Measurements from ENCODE around the gene SAMD3.
"Not testable (repeated sequence)": the region's sequence is repeated elsewhere in the genome, so short reads cannot be mapped to it uniquely, and the experiment has no call there.

SAMD3 gene, protein sequence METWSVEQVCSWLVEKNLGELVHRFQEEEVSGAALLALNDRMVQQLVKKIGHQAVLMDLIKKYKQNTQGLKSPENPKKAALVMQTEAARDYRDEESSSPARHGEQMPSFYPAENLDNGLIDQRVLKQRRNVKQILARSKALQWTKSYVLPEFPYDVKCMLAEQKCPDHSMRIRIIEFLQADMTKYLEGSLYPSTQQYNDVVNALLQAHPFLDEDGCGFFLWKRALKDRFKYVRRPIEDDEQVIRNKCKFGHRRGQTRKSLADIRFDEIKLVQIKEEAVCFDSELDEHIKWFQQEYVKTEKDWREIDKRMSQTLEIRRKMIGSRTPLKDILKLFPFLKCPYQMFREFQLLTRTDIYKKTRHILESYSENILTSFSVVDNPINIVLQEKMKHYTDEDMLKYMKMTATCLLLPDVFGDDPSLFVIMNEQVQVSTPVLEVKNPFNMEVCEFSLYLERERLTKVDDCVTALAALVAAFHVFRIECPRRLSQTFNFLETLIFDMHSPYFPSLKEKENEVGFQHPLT

DNA sequence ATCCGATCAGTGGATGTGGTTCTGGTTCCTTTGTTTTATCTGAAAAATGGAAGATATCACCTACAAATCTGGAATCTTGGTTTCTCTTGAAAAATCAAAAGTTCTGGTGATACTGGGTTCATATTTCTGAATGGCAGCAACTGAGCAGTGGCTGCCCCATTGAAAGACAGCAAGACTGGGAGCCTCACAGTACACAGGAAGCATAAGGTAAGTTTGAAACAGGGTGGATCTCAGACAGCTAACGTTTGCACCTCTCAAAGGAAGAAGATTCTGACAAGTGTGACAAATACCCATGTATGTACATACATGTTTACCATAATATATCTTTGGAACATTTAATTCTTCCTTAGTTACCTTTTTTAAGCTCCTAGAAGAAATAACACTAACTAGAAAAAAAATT is at the start of gene SAMD3:
Gene SAMD3, minus strand, starts transcription at position 177 of the 400 bp plus-strand sequence. CDS start 7,678 bp downstream, outside the sequence.
- DNase-seq: no peak

DNA sequence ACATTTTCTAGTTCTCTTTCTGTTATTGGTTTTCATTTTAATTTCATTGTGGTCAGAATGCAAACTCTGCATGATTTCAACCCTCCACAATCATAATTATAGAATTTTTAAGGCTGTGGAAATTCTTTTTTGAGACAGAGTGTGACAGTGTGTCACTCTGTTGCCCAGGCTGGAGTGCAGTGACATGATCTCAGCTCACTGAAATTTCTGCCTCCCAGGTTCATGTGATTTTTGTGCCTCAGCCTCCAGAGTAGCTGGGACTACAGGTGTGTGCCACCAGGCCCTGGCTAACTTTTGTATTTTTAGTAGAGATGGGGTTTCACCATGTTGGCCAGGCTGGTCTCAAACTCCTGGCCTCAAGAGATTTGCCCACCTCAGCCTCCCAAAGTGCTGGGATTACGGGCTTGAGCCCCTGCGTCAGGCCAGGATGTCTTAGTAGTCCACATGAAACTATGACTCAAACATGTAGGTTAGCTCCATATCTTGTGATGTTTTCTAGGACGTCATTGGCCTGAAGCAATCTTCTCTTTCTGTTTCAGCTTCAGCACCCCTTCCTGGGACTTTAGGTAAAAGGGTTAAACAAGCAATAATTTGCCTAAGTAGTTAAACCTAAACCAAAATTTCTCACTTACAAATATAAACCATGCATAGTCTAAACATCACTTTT is 47.4 kb upstream of the SAMD3 start:
- DNase-seq: no peak

DNA sequence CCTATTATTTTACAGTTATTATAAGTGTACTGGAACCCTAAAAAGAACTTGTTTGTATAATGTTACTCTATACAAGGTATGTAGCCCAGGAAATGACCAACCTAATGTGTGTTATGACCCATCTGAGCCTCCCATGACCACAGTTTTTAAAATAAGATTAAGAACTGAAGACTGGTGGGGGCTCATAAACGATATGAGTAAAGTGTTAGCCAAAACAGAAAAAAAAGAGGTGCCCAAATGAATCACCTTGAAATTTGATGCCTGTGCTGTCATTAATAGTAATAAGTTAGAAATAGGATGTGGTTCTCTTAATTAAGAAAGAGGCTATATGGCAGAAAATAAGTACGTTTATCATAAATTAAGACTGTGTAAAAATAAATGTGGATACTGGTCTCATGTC is 42.8 kb upstream of the SAMD3 start:
- not testable (repeated sequence) for DNase-seq

DNA sequence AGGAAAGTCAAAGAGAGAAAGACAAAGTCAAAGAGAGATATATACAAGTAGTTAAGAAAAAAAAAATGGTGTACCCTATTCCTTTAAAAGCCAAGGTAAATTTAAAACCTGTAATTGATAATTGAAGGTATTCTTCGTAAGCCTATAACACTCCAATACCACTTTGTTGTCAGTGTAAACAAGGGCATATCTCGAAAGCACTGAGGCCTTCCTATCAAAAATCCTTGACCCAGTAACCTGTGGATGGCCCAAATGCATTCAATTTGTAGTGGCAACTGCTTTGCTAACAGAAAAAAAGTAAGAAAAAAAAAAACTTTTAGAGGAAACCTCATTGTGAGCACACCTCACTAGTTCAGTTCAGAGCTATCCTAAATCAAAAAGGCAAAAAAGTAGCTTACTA is 39.3 kb upstream of the SAMD3 start:
- DNase-seq: no peak

DNA sequence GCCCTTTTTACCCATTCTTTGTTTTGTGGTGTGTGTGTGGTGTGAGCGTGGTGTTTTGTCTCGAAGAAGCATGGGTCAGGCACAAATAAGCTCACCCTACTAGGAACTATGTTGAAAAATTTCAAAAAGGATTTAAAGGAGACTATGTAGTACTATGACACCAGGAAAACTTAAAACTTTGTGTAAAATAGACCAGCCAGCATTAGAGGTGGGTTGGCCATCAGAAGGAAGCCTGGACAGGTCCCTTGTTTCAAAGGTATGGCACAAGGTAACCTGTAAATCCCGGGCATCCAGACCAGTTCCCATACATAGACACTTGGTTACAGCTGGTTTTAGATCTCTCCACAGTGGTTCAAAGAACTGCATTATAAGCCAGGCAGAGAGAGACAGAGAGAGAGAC is 38.8 kb upstream of the SAMD3 start:
- DNase-seq: not testable (repeated sequence)

DNA sequence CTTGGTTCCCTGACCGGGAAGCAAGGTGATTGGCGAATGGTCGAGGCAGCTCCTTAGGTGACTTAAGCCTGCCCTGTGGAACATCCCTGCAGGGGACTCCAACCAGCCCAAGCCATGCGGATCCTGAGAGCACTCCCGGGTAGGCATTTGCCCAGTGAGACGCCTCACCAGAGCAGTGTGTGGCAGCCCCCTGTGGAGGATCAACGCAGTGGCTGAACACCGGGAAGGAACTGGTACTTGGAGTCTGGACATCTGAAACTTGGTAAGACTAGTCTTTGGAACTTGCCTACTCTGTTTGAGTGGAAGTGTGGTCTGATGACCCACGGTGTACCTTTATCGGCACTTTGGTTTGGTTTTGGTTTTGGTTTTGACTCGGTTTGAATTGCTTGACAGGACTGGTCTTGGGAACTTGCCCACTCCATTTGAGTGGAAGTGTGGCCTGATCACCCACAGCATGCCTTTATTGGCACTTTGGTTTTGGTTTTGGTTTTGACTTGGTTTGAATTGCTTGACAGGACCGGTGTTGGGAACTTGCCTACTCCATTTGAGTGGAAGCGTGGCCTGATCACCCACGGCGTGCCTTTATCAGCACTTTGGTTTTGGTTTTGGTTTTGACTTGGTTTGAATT is 38.0 kb upstream of the SAMD3 start:
- DNase-seq: not testable (repeated sequence)

GRCh38 chr6:130260050-130260462 is 37.3 kb upstream of the SAMD3 start:
- DNase-seq: not testable (repeated sequence)

DNA sequence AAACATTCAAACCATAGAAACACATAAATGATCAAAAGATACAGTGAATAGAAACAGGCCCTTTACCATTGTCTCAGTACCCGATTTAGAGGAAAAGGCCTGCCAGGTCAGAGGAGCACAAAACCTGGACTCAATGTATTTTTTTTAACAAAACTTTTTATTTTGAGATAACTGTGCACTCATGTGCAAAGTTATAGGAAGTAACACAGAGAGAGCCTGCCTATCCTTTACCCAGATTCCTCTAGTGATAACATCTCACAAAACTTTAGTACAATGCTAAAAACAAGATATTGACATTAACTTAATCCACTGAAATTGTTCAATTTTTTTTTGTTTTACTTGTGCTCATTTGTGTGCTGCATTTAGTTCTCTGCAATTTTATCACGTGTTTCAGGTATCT is 36.8 kb upstream of the SAMD3 start:
- DNase-seq: no peak

- DNase-seq: no peak
These were observed 36.4 kb upstream of the SAMD3 start for GRCh38 chr6:130259140-130259539.

DNA sequence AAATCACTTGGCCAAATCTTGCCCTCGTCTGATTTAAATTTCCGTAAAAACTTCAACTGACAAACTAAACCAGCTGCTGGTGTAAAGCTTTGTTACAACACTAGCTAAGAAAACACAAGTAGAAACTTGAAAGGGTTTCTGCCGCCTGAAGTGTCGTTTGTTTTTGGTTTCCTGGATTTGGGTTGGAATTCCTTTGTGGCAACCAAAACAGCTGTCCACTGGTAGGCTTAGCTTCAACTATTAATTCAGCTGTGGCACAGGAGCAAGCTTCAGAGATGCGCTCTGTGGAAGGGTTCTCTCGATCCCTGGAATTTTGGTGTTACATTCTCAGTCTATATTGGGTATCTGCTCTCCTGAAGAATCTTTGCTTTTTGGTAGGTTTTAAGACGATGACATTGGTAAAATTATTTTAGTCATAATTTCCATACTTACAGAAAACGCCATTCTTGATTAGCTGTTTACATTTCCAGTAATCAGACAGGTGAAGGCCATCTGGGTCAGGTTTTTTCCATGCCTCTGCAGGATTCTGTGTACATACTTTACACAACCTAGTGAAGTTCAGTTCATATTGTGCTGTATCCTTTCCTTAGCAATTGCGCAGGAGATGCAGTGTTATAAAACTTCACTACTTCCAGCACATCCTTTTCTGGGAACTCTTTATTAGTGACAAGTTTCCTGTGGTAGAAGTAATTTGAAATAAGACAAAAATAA is 29.9 kb upstream of the SAMD3 start:
- DNase-seq: no peak

- no peak for DNase-seq
These were observed 22.5 kb upstream of the SAMD3 start for GRCh38 chr6:130245267-130245666.

GRCh38 chr6:130244728-130245127 is 22.0 kb upstream of the SAMD3 start:
- no peak for DNase-seq

- DNase-seq: no peak
These were observed 17.5 kb upstream of the SAMD3 start for GRCh38 chr6:130240232-130240631.

DNA sequence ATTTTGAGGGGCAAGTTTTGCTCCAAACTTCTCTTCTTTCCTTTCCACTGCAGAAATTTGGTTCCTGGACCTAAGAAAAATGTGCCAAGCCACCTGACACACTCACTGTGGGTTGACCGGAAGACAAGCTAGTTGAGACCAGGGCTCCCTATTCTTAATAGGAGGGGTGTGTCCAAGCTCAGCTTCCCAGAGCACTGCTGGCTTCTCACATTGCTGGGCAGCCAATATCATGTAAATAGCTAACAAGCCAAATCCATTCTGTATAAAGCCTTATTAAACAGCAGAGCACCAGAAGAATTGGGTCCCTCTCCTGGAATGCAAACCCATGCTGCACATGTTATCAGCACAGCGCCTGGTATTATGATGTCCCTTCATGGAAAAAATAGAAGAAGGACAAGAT is 17.0 kb upstream of the SAMD3 start:
- no peak for DNase-seq

GRCh38 chr6:130233330-130233729 is 10.6 kb upstream of the SAMD3 start:
- DNase-seq: no peak

DNA sequence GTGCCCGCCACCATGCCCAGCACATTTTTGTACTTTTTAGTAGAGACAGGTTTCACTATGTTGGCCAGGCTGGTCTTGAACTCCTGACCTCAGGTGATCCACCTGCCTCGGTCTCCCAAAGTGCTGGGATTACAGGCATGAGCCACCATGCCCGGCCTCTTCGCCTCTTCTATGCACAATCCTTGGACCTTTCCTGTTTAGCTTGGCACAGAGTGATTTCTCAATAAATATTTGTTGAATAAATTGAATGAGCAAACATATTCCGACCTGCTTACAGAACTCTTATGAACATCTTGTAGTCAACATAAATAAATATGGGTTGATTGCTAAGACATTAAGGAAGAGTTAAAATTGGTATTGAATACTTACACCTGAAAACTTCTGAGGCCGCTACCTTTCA is 7.8 kb upstream of the SAMD3 start:
- not testable (repeated sequence) for DNase-seq

DNA sequence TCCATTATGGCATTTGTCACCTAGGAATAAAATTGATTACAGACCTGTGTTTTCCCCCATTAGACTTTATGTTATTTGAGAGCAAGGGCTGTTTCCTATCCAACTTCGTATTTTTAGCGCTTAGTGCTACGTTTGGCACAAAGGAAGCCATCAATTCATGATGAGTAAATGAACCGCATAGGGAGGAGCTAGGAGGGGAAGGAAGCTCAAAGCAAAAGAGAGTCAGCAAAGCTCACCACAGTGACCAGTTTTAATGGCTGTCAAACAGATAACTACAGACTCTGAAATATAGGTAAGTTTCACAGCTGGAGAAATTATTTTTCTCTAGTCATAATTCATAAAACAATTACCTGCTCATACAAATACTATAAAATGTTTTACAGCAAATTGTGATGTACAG is 6.9 kb upstream of the SAMD3 start:
- no peak for DNase-seq

DNA sequence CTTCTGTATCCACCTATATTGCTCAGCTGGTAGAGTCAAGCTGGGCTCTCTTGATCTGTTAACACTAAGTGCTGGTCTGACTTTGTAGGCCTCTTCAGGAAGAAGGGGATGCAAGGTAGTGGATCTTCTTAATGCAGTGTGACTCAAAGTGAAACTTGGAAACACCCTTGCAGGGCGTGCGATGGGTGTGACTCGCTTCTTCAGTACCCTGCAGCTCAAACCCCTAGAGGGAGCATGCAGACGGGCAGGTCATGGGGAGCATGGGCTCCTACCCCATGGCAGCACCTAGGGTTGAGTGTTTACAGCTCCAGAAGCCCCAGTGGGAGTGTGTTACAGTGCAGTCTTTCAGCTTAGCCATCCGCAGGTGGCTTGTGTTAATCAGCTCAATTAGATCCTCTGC is 757 bp upstream of the SAMD3 start:
- DNase-seq: peak; percentile 65

DNA sequence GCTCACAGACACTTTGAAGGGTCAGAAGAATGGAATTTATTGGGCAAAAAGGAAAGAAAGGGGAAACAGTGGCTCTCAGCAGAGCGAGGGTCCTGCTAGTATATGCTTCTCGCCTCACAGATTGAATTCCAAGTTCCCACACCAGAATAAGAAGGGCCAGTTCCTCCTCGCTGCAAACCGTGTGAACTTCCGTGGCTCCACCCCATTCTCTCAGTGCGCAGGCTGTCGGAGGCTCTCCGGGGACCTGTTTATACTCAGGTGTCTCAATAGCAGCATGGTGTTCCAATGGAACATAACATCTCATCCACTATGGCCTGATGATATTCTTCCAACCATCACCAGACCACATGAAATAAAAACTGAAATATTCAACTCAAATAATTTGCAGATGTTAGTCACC is 4.6 kb downstream of the SAMD3 start:
- no peak for DNase-seq

- no peak for DNase-seq
These were observed 6.1 kb downstream of the SAMD3 start for GRCh38 chr6:130216620-130217019.

- DNase-seq: no peak
These were observed 7.2 kb downstream of the SAMD3 start for GRCh38 chr6:130215526-130215925.

GRCh38 chr6:130212215-130212874 is 10.4 kb downstream of the SAMD3 start:
- DNase-seq: no peak

- no peak for DNase-seq
These were observed 11.1 kb downstream of the SAMD3 start for GRCh38 chr6:130211691-130212090.

Measured in activated naive CD4-positive, alpha-beta T cell treated with anti-CD3 and anti-CD28 coated beads, Interleukin-2, amount 50 U/mL, for 16 hours (primary cell).